GM19043 (cell line): Measurements from ENCODE around the gene FMO5.

Experiments used
- ATAC-seq: cut with Tn5 transposase; IDR thresholded peaks from one replicate; pipeline ENCODE4 v1.9.1; 2021; ENCODE audit warnings: low read depth; ENCODE audit not compliant: unreplicated experiment

The FMO5 gene

GRCh38 chr1:147225193-147225730 is at the start of gene FMO5:
Gene FMO5 (minus strand): TSS chr1:147225339. CDS start chr1:147225029, 310 bp downstream.
- ATAC-seq, result peak; percentile 83

GRCh38 chr1:147273409-147274336 is 48.5 kb upstream of the FMO5 start:
- no peak for ATAC-seq

- no peak for ATAC-seq
Observed at GRCh38 chr1:147272042-147272441, 46.9 kb upstream of the FMO5 start.

GRCh38 chr1:147270721-147271120 is 45.6 kb upstream of the FMO5 start:
- no peak for ATAC-seq

- no peak for ATAC-seq
Observed at GRCh38 chr1:147267711-147268110, 42.6 kb upstream of the FMO5 start.

- no peak for ATAC-seq
Observed at GRCh38 chr1:147266381-147266780, 41.2 kb upstream of the FMO5 start.

GRCh38 chr1:147264158-147264768 is 39.1 kb upstream of the FMO5 start:
- ATAC-seq, result no peak

GRCh38 chr1:147260956-147261355 is 35.8 kb upstream of the FMO5 start:
- ATAC-seq, result no peak

- ATAC-seq, result no peak
Observed at GRCh38 chr1:147252540-147252939, 27.4 kb upstream of the FMO5 start.

GRCh38 chr1:147247656-147248238 is 22.6 kb upstream of the FMO5 start:
- no peak for ATAC-seq

- no peak for ATAC-seq
Observed at GRCh38 chr1:147246910-147247655, 21.9 kb upstream of the FMO5 start.

GRCh38 chr1:147246044-147246690 is 21.0 kb upstream of the FMO5 start:
- ATAC-seq, result no peak

- no peak for ATAC-seq
Observed at GRCh38 chr1:147245586-147246021, 20.5 kb upstream of the FMO5 start.

- no peak for ATAC-seq
Observed at GRCh38 chr1:147245129-147245528, 20.0 kb upstream of the FMO5 start.

- ATAC-seq, result no peak
Observed at GRCh38 chr1:147243841-147244240, 18.7 kb upstream of the FMO5 start.

- ATAC-seq, result peak; percentile 27
Observed at GRCh38 chr1:147243228-147243685, 18.1 kb upstream of the FMO5 start.

GRCh38 chr1:147242449-147243227 is 17.5 kb upstream of the FMO5 start, which contains the start of gene CHD1L:
Gene CHD1L (plus strand): TSS chr1:147242684. CDS start chr1:147242704, 20 bp downstream.
- peak; percentile 87 for ATAC-seq

- ATAC-seq, result no peak
Observed at GRCh38 chr1:147241934-147242448, 16.9 kb upstream of the FMO5 start.
